Measurements from ENCODE around the gene SFXN2.
"Not testable (repeated sequence)": the region's sequence is repeated elsewhere in the genome, so short reads cannot be mapped to it uniquely, and the experiment has no call there.

Gene SFXN2

GRCh38 chr10:102752266-102752930 is 38.0 kb downstream of the SFXN2 start:
- DNase-seq (ENCODE audit: low read depth in 1 of 2, low spot score in 1 of 2): no peak

- no peak for DNase-seq (ENCODE audit: low read depth in 1 of 2, low spot score in 1 of 2)
Observed at GRCh38 chr10:102752934-102753664, 38.7 kb downstream of the SFXN2 start.

GRCh38 chr10:102753718-102754117 is 39.3 kb downstream of the SFXN2 start:
- no peak for DNase-seq (ENCODE audit: low read depth in 1 of 2, low spot score in 1 of 2)

- no peak for DNase-seq (ENCODE audit: low read depth in 1 of 2, low spot score in 1 of 2)
Observed at GRCh38 chr10:102757323-102757722, 42.9 kb downstream of the SFXN2 start.

GRCh38 chr10:102758240-102758932 is 44.0 kb downstream of the SFXN2 start:
- no peak for DNase-seq (ENCODE audit: low read depth in 1 of 2, low spot score in 1 of 2)

- not testable (repeated sequence) for DNase-seq (ENCODE audit: low read depth in 1 of 2, low spot score in 1 of 2)
Observed at GRCh38 chr10:102758933-102759262, 44.5 kb downstream of the SFXN2 start.

- DNase-seq (ENCODE audit: low read depth in 1 of 2, low spot score in 1 of 2): no peak
Observed at GRCh38 chr10:102759497-102760210, 45.2 kb downstream of the SFXN2 start.

- no peak for DNase-seq (ENCODE audit: low read depth in 1 of 2, low spot score in 1 of 2)
Observed at GRCh38 chr10:102761981-102762380, 47.5 kb downstream of the SFXN2 start.

GRCh38 chr10:102762401-102763015 is 48.1 kb downstream of the SFXN2 start:
- DNase-seq (ENCODE audit: low read depth in 1 of 2, low spot score in 1 of 2): no peak

GRCh38 chr10:102763037-102763607 is 48.7 kb downstream of the SFXN2 start:
- no peak for DNase-seq (ENCODE audit: low read depth in 1 of 2, low spot score in 1 of 2)

GRCh38 chr10:102764470-102765161 is 50.2 kb downstream of the SFXN2 start:
- DNase-seq (ENCODE audit: low read depth in 1 of 2, low spot score in 1 of 2): no peak

- DNase-seq (ENCODE audit: low read depth in 1 of 2, low spot score in 1 of 2): no peak
Observed at GRCh38 chr10:102765336-102765735, 50.9 kb downstream of the SFXN2 start.

- DNase-seq (ENCODE audit: low read depth in 1 of 2, low spot score in 1 of 2): no peak
Observed at GRCh38 chr10:102767428-102768160, 53.2 kb downstream of the SFXN2 start.

GRCh38 chr10:102769375-102770107 is 55.1 kb downstream of the SFXN2 start:
- DNase-seq (ENCODE audit: low read depth in 1 of 2, low spot score in 1 of 2): no peak

- no peak for DNase-seq (ENCODE audit: low read depth in 1 of 2, low spot score in 1 of 2)
Observed at GRCh38 chr10:102770108-102770482, 55.7 kb downstream of the SFXN2 start.

GRCh38 chr10:102770792-102771191 is 56.4 kb downstream of the SFXN2 start:
- DNase-seq (ENCODE audit: low read depth in 1 of 2, low spot score in 1 of 2): no peak

GRCh38 chr10:102773320-102773719 is 58.9 kb downstream of the SFXN2 start:
- no peak for DNase-seq (ENCODE audit: low read depth in 1 of 2, low spot score in 1 of 2)

GRCh38 chr10:102773986-102774385 is 59.5 kb downstream of the SFXN2 start:
- DNase-seq (ENCODE audit: low read depth in 1 of 2, low spot score in 1 of 2): no peak
